Thoracic aorta (tissue), 2 donors: ENCODE data around the gene DAB2. TPM values are rescaled to one million over a fixed set of nuclear protein-coding genes. Genes with fewer than 3 reads are reported as not detected.

Experiments used
- ATAC-seq: fragments of 150-250 bp; one replicate; pipeline ENCODE4 v1.8.0; 2017; ENCODE audit warnings: low read depth; ENCODE audit not compliant: insufficient number of reproducible peaks, low FRiP score
- DNase-seq: peaks from one replicate; pipeline ENCODE4 v3.0.0-alpha.2; 2020; ENCODE audit warnings: low spot score
- H3K27ac ChIP-seq, 2 donors: fragments of 200-600 bp; sonication (generic); 1 replicate in 1 of 2; 2 replicates in 1 of 2; pipeline ENCODE4 v1.5.1; 2016; ENCODE audit warnings: mild to moderate bottlenecking in 2 of 2, moderate library complexity in 2 of 2
- H3K27me3 ChIP-seq: fragments of 200-600 bp; sonication (generic); replicated peaks from 2 replicates; pipeline ENCODE4 v1.6.0; 2016; ENCODE audit warnings: mild to moderate bottlenecking; ENCODE audit not compliant: insufficient read depth
- H3K36me3 ChIP-seq: fragments of 200-600 bp; sonication (generic); one replicate; pipeline ENCODE4 v1.5.1; 2016
- H3K4me1 ChIP-seq, 2 donors: fragments of 200-600 bp; sonication (generic); 1 replicate in 1 of 2; 2 replicates in 1 of 2; pipeline versions ENCODE4 v1.5.1 to v1.6.0; 2016; ENCODE audit warnings: low read depth in 2 of 2, mild to moderate bottlenecking in 1 of 2; ENCODE audit not compliant: control insufficient read depth in 1 of 2
- H3K4me3 ChIP-seq: fragments of 200-600 bp; sonication (generic); 2 replicates; pipeline ENCODE4 v1.5.1; 2016; ENCODE audit warnings: mild to moderate bottlenecking
- H3K9me3 ChIP-seq: fragments of 200-600 bp; sonication (generic); 2 replicates; pipeline ENCODE4 v1.5.1; 2016
- CTCF ChIP-seq: fragments of 200-600 bp; sonication (generic); IDR thresholded peaks from one replicate; pipeline ENCODE4 v1.5.1; 2019; ENCODE audit warnings: antibody characterized with exemption
- total RNA-seq, 2 donors: library from RNA; depleted of rRNA; stranded (reverse); fragments of >200 nt; gene quantifications; one replicate each; pipeline versions ENCODE4 v1.1.0 to v1.2.3, GENCODE V29; 2016

DAB2 gene
- total RNA-seq, 2 donors from 2014 or later, result 162 to 187 TPM

DNA sequence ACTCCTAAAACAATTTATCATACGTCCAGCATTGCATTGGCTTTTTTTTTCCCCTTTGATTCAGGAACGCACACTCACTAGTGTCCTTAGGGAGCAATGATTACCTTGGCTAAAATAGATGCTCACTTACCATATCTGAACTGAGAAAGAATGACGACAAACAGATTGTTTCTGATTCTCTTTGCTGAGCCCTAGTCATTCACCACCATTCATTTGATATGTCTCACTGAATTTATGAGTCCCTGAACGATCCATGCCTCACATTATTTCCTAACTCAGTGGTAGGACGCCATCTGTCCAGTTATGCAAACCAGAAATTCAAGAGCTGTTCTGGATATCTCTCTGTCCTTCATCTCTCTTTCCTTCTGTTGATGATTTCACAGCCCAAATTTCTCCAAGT is 39.3 kb upstream of the DAB2 start:
- no peak for ATAC-seq
- no peak for TF ChIP-seq CTCF

GRCh38 chr5:39462211-39462610 is 37.4 kb upstream of the DAB2 start:
- no peak overlapping the region for H3K4me3 ChIP-seq
- no peaks in the 10 kb centered on the region for H3K9me3 ChIP-seq
- no peaks in the 10 kb centered on the region for H3K36me3 ChIP-seq
- no peaks in the 10 kb centered on the region for H3K27me3 ChIP-seq
- TF ChIP-seq CTCF, result no peak
- no peaks in the 10 kb centered on the region for H3K4me1 ChIP-seq
- no peak overlapping the region for H3K27ac ChIP-seq
- DNase-seq (no peak), ATAC-seq (no peak)

More for the DNA sequence above, 39.3 kb upstream of the DAB2 start:
- Histone ChIP-seq H3K9me3 (no peaks in the 10 kb centered on the region), H3K4me1 (no peaks in the 10 kb centered on the region), H3K27me3 (no peaks in the 10 kb centered on the region), H3K4me3 (no peak overlapping the region), H3K27ac (no peak overlapping the region), H3K36me3 (no peaks in the 10 kb centered on the region)
- no peak for DNase-seq

- Histone ChIP-seq H3K4me1 (no peaks in the 10 kb centered on the region), H3K27me3 (no peaks in the 10 kb centered on the region), H3K27ac (no peak overlapping the region), H3K4me3 (no peak overlapping the region), H3K9me3 (no peaks in the 10 kb centered on the region), H3K36me3 (no peaks in the 10 kb centered on the region)
- no peak for TF ChIP-seq CTCF
- ATAC-seq (no peak), DNase-seq (no peak)
Measured at GRCh38 chr5:39461007-39461682, 36.4 kb upstream of the DAB2 start.

- no peak overlapping the region for H3K4me3 ChIP-seq
- no peak overlapping the region for H3K27ac ChIP-seq
- DNase-seq, result no peak
- no peak for ATAC-seq
- H3K9me3 ChIP-seq, result no peaks in the 10 kb centered on the region
- no peaks in the 10 kb centered on the region for H3K27me3 ChIP-seq
- H3K4me1 ChIP-seq, result no peaks in the 10 kb centered on the region
- H3K36me3 ChIP-seq, result no peaks in the 10 kb centered on the region
- no peak for TF ChIP-seq CTCF
Measured at GRCh38 chr5:39459907-39460306, 35.1 kb upstream of the DAB2 start.

- no peak for ATAC-seq
- no peaks in the 10 kb centered on the region for H3K4me1 ChIP-seq
- TF ChIP-seq CTCF, result no peak
- no peak overlapping the region for H3K4me3 ChIP-seq
- H3K9me3 ChIP-seq, result no peaks in the 10 kb centered on the region
- no peak for DNase-seq
- H3K27ac ChIP-seq, result no peak overlapping the region
- no peaks in the 10 kb centered on the region for H3K27me3 ChIP-seq
- H3K36me3 ChIP-seq, result no peaks in the 10 kb centered on the region
Measured at GRCh38 chr5:39459071-39459470, 34.3 kb upstream of the DAB2 start.
